ENCODE measurements around the gene RUNX3.

RUNX3 gene

GRCh38 chr1:24951810-24952412, 21.8 kb upstream of the RUNX3 start:
- TF ChIP-seq, protein P1, sequence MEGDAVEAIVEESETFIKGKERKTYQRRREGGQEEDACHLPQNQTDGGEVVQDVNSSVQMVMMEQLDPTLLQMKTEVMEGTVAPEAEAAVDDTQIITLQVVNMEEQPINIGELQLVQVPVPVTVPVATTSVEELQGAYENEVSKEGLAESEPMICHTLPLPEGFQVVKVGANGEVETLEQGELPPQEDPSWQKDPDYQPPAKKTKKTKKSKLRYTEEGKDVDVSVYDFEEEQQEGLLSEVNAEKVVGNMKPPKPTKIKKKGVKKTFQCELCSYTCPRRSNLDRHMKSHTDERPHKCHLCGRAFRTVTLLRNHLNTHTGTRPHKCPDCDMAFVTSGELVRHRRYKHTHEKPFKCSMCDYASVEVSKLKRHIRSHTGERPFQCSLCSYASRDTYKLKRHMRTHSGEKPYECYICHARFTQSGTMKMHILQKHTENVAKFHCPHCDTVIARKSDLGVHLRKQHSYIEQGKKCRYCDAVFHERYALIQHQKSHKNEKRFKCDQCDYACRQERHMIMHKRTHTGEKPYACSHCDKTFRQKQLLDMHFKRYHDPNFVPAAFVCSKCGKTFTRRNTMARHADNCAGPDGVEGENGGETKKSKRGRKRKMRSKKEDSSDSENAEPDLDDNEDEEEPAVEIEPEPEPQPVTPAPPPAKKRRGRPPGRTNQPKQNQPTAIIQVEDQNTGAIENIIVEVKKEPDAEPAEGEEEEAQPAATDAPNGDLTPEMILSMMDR (IDR thresholded peaks at IDR 0.05; ENCODE audit: low read length, missing control alignments) = no peak

DNA sequence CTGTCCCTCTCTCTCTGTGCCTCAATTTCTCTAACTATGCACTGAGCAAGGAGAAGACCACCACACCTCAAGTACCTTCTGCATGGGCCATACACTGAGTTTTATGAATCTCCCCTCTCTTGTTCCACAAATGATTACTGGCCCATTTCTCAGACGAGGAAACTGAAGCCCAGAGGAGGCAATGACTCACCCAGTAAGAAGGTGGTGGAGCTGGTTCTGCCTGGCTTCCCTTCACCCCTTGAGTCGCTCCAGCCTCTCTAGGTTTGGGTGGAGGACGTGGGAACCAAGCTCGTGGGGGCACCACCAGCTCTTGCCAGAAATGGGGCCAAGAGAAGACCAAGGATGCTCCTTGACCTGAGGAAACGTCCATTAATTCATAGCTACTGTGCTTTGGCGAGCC, 21.3 kb upstream of the RUNX3 start:
- TF ChIP-seq, protein P1 (IDR thresholded peaks at IDR 0.05; ENCODE audit: low read length, missing control alignments) = no peak
- no peak overlapping the region for H3K4me3 ChIP-seq (replicated peaks; ENCODE audit: low read depth, low read length)
- no peak for DNase-seq (ENCODE audit: low read depth)

More at GRCh38 chr1:24951810-24952412, 21.8 kb upstream of the RUNX3 start:
- no peak for DNase-seq (ENCODE audit: low read depth)
- H3K4me3 ChIP-seq (replicated peaks; ENCODE audit: low read depth, low read length) = no peak overlapping the region

GRCh38 chr1:24949331-24949881, 19.3 kb upstream of the RUNX3 start:
- DNase-seq (ENCODE audit: low read depth) = peak; percentile 65
- H3K4me3 ChIP-seq (replicated peaks; ENCODE audit: low read depth, low read length) = no peak overlapping the region
- TF ChIP-seq, protein P1 (IDR thresholded peaks at IDR 0.05; ENCODE audit: low read length, missing control alignments) = no peak

- TF ChIP-seq, protein P1 (IDR thresholded peaks at IDR 0.05; ENCODE audit: low read length, missing control alignments) = no peak
- DNase-seq (ENCODE audit: low read depth) = no peak
- H3K4me3 ChIP-seq (replicated peaks; ENCODE audit: low read depth, low read length) = no peak overlapping the region
These were observed 18.2 kb upstream of the RUNX3 start for GRCh38 chr1:24948079-24948827.

- H3K4me3 ChIP-seq (replicated peaks; ENCODE audit: low read depth, low read length) = no peak overlapping the region
- DNase-seq (ENCODE audit: low read depth) = no peak
- TF ChIP-seq, protein P1 (IDR thresholded peaks at IDR 0.05; ENCODE audit: low read length, missing control alignments) = no peak
These were observed 17.0 kb upstream of the RUNX3 start for GRCh38 chr1:24946861-24947658.

DNA sequence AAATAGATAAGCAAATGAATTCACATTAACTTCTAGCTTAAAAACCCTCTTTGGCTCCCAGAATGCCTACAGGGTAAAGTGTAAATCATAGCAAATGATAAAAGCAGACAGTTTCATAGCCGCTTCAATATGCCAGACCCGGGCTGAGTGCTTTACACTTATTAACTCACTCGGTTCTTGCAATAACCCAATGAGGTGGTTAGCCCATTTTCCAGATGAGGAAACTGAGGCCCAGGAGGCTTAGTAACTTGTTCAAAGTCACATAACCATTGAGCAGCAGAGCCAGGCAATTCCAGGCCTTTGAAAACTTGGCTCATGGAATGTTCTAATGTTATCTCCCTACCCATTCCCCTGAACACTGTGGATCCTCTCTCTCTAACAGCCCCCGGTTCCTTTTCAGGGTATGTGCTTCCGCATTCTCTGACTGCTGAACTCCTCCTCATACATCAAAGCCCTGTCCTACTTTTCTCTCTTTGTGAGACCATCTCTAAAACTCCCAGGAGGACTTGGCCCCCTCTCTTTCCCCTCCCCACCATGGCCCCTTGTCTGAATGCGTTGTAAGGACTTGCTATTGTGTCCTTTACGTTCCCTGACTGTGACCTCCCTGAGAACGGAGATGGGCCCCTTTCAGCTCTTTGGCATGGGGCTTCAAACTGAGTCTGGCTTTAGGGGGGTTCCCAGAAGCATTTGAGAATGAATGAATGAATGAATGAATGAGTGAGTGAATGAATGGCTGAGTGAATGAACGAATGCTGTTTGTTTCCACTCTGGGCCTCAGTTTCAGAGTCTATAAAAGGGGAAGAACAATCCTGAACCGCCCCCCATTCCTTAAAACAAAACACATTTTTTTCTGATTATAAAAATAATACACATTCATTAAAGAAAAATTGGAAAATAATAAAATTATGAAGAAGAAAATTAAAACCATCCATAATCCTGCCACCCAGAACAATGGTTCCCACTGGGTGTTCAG, 15.6 kb upstream of the RUNX3 start:
- H3K4me3 ChIP-seq (replicated peaks; ENCODE audit: low read depth, low read length) = no peak overlapping the region
- no peak for DNase-seq (ENCODE audit: low read depth)
- TF ChIP-seq, protein P1 (IDR thresholded peaks at IDR 0.05; ENCODE audit: low read length, missing control alignments) = no peak

Data from fibroblast of pulmonary artery (primary cell).